Stimulated activated CD8-positive, alpha-beta memory T cell treated with anti-CD3 and anti-CD28 coated beads, Interleukin-2, amount 100 ng/mL, for 48 hours (primary cell): ENCODE data around the gene PEX6.
"Not testable (repeated sequence)": the region's sequence is repeated elsewhere in the genome, so short reads cannot be mapped to it uniquely, and the experiment has no call there.

Source experiments
- DNase-seq, 2 donors: peaks; one replicate each; pipeline ENCODE4 v3.0.0-alpha.2; 2020; ENCODE audit warnings: low read depth in 2 of 2

Gene PEX6

GRCh38 chr6:43001843-43002242, 22.9 kb upstream of the PEX6 start:
- DNase-seq, result no peak

DNA sequence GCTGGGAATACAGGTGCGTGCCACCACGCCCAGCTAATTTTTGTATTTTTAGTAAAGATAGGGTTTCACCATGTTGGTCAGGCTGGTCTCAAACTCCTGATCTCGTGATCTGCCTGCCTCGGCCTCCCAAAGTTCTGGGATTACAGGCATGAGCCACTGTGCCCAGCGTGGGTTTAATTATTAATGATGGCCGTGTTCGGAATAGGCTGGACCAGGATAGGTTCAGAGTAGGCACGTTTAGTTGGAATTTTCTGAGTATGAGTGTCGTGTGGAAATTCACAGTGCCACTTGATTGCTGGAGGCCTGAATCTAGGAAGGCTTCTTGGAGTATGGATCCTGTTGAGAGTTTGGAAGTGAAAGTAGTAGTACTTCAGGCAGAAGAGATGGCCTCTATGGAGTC, 19.2 kb upstream of the PEX6 start:
- DNase-seq, result not testable (repeated sequence)

- no peak for DNase-seq
Observed at GRCh38 chr6:42996513-42996912, 17.5 kb upstream of the PEX6 start.

- DNase-seq, result no peak
Observed at GRCh38 chr6:42993445-42993844, 14.5 kb upstream of the PEX6 start.

DNA sequence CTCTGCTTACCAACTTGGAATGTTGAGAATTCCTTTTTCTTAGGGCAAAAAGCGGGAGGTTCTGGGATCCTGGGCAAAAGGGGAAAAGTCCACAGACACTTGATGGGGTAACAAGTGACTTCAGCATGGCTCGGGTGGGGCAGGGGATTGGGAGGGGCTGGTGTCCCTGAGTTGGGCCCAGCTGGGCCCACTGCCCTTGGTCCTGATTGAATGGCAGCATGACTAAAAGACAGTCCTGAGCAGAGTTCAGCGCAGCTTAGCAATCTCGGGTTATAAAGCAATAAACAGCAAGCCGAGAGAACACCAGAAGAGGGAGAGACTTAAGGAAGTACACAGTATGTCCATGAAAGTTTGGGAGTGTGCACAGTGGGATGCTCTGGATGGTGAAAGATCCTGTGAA, 10.9 kb upstream of the PEX6 start:
- no peak for DNase-seq

GRCh38 chr6:42988486-42989020, 9.6 kb upstream of the PEX6 start:
- DNase-seq, result no peak

DNA sequence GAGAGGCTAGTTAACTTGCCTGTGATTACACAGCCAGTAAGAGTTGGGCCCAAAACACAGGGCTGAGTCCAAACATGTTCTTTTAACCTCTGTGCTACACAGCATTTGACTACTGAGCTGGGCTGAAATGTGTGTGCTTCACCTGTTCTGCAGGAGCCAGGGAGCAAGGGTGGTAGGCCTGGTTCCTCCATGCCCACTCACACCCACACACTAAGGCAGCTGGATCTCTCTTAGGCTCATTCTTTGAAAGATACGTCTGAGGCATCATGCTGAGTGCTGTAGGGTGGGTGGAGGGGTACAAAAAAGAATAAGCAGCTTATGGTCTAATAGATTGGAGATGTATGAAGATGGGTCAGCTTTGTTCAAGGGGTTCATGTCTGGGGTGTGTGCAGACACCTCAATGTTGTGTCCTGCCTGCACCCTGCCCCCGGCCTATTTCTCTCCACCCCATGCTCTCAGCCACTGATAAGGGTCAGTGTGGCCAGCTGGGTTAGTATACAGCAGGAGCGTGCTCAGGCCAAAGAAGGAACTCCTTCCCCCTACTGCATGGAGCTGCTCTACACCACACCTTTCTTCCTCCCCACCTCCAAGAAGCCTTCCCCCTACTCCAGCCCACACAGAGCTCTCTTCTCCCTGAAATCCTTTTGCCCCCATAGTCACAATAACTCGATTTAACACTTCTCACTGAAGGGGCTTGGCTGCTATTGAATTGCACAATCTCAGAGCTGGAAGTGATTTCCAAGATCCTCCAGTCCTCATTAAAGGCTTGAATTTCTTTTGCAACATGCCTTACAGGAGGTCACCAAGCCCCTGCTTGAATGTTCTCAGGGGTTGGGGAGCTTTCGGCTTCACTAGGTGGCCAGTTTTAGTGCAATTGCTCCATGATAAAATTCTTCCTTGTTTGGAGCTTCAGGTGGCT, 8.8 kb upstream of the PEX6 start:
- no peak for DNase-seq

- no peak for DNase-seq
Observed at GRCh38 chr6:42984924-42985475, 6.0 kb upstream of the PEX6 start.

- DNase-seq, result peak; percentile 91 to 95
Observed at GRCh38 chr6:42984001-42984923, 5.3 kb upstream of the PEX6 start, which contains the start of gene PPP2R5D. PPP2R5D (plus strand) TSS chr6:42984570; CDS start chr6:42984678, 108 bp downstream.

DNA sequence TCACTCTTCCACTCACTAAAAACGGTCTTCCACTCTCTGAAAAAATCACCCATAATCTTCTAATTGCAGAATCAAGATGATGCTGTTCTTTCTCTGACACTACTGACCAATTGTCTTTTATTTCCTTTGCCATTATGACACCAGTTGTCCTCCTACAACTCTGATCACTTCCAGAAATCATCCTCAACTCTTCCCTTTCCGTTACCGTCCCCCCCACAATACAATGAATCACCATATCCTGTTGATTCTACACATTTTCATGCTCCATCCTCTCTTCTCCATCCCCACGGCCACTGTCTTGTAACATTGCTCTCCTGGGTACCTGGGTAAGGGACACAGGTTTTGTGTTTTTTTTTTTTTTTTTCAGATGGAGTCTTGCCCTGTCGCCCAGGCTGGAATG, 2.9 kb upstream of the PEX6 start:
- no peak for DNase-seq

- no peak for DNase-seq
Observed at GRCh38 chr6:42979523-42980177, 669 bp upstream of the PEX6 start.

DNA sequence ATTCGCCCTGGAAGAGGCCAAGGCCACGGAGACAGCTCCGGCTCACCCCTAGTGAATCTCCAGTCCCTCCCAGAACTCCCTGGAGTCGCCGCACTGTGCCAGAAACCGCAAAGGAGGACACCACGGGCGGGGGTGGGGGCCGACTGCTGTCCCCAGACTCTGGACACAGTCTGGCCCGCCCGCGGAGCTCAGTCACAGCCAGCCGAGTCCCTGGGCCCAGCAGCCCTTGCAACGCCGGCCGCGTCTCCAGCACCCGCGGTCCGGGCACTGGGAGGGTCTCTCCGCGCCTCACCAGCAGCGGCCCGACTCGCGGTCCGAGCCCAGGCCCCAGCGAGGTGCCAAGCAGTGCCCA, 518 bp downstream of the PEX6 start:
- no peak for DNase-seq

GRCh38 chr6:42974919-42975505, 4.0 kb downstream of the PEX6 start:
- DNase-seq, result no peak

DNA sequence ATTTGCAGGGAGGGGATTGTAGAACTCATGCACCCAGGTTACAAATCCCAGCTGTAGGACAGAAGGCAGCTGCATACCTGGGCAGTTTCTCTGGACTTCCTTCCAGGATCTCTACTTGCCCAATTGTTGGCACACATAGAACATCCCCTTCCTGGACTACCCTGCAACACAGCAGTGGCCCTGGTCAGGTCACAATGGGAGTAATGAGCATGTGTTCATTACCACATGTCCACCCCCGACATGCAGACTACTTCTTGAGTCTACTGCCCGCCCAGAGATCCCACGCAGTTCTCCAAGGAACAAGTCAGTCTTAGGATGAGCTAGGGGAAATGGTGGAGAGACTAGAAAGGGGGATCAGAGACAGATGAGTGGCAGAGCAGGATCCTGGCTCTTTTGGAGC, 5.1 kb downstream of the PEX6 start:
- DNase-seq, result no peak

DNA sequence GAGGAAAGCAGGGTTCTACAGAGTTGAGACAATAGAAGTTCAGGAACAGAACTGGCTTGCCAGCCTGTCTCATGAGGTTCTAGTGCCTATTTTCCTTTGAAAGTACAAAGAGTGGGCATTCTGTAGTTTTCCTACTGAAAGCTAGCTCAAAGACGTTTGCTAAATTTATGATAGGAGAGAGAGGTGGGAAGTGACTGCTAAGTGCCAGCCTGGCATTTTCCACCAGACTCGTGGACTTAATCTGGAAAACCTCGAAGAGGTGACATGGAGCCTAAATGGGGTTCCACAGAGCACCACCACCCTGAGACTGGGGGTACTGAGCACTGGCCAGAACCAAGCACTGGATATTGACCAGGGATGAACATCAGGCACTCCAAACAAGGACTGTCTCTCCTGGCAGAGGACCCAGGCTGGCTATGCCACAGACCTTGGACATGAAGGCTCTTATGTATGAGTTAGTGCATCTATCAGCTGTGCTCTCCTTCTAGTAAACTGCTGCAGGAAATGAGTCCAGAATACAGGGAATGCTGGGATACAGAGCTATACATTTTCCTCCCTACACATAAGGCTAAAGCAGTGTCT, 7.1 kb downstream of the PEX6 start:
- no peak for DNase-seq

GRCh38 chr6:42970871-42971612, 7.9 kb downstream of the PEX6 start:
- DNase-seq, result no peak

DNA sequence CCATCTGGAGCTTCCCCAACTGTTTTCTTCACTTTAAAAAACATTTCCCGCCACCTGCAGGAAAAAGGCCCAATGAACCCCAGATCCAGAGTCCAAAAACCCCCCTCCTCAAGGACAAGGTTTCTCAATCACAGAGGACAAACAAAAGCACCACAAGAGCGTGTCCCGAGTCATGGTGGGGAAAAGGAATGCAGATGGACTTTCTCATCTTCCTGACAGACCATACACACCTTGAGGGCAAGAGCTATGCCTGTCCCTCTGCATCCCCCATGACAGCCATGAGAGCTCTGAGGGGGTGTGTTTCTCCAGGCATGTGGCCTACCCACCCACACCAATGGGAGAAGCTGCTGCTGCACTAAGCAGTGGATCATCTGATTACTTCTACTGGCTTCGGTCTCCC, 9.0 kb downstream of the PEX6 start:
- DNase-seq, result no peak

GRCh38 chr6:42969431-42969830, 9.6 kb downstream of the PEX6 start:
- DNase-seq, result no peak

DNA sequence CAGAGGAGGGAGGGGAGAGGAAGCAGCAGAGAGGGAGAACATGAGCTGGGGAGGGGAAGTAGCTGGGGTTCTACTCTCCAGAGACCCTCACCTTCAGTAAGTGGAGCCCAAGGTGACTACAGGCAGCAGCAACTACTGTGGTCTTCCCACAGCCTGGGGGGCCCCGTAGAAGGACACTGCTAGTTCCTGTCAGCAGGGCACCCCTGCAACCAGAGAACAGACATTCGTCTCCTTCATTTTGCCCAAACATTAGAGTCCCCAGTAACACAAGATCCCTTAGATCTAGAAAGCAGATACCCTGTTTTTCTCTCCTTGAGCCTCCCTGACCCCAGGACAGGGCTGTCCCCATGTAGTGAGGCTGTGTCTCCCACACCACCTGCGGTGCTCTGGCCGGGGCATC, 10.2 kb downstream of the PEX6 start:
- DNase-seq, result no peak

- DNase-seq, result no peak
Observed at GRCh38 chr6:42968126-42968701, 10.8 kb downstream of the PEX6 start.
